Activated gamma-delta T cell treated with anti-CD3 and anti-CD28 coated beads, Interleukin-2, amount 50 U/mL, for 16 hours (primary cell): ENCODE results near the gene TMEM115.

Source experiments
- DNase-seq: peaks from one replicate; pipeline ENCODE4 v3.0.0-alpha.2; 2020; ENCODE audit warnings: low read depth

TMEM115 gene

DNA sequence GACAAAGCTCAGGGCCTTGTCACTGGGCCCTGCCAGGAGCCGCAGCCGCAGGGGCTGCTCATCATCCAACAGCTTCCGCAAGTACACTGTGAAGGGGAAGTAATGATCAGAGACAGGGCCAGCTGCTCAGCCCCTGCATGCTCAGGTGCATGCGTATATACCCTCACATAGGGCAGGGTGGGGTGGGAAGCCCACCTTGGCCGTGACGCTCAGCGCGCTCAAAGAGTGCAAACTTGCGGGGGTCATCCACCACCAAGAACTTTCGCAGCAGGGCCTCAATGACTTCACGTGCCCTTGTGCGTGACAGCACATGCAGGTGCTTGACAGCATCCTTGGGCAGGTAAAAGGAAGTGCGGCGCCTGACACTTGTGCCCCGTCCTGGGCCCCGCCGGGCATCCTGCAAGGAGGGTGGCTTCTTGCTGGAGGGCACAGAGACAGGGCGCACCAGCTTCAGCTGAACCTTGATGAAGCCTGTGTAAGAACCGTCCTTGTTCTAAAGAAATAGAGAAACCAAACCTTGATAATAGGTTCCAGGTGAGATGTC, 27.9 kb downstream of the TMEM115 start:
- no peak for DNase-seq

DNA sequence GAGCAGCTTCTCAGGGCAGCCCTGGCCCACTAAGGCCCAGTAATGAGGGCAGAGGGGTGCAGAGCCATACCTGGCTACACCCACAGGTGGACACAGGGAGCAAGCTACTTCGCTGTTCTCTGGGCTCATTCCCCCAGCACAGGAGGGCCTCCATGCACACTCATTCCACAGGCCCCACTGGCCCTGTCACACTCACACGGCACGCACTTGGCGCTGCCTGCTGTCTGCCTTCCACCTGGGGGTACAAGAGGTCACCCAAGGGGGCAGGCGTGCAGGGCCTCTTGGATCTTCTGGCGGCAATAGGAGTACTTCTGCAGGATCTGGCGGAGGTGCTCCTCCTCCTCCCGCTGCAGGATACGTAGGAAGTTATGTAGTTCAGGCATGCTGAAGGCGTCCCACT, 29.0 kb downstream of the TMEM115 start:
- no peak for DNase-seq

DNA sequence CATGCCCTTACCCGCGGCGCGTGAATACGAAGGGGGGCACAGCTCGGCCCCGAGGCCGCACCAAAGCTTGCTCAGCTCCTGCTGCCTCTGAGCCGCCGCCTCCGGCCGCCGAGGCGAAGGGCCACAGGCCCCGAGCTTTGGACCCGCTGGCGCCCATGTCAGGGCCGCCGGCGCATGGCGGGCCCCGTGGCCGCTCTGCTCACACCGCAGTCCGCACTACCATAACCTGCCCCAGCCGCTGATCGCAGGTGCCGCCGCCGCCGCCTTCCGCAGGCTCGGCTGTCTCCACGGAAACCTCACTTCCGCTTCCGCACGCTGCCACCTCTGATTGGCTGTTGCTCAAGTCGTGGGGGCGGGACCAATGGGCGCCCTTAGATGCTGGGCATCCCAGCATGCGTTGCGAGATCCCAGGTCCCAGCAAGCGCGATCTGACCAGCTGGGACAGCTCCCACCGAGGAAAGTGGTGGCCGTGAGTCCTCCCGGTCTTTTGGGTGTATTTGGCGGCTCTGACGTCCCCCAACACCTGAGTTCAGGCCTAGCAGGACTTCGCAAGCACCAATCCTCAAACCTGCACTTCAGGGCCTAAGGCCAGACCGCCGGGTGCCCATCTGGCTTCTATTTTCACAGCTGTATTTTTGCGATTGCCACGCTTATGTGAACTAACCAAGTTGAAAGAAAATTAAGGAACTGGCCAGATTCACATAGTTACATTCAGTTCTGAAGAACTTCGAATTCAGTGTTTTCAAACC, 31.2 kb downstream of the TMEM115 start, which contains the start of gene TUSC2:
TSS of gene TUSC2 (minus strand) at position 281 of the 749 bp plus-strand sequence. CDS start at position 157, 124 bp downstream.
- peak; percentile 90 for DNase-seq

DNA sequence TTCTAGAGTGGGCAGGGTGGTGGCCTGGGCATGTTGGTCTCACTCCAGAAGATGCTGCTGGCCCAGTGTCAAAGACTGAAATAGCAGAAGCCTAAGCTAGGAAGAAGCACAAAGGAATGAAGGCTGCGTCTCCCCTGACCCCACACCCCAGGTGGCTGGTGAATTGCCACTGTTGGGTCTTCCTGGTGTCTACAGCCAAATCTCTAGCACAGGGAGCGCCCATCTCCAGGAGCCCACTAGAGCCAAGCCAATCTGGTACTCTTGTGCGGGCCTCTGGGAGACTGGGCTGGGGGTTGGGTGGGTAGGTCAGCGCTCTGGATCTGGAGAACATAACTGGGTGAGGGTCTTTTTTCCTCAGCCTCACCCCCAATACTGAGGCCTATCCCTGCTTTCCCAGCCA, 32.2 kb downstream of the TMEM115 start:
- no peak for DNase-seq

DNA sequence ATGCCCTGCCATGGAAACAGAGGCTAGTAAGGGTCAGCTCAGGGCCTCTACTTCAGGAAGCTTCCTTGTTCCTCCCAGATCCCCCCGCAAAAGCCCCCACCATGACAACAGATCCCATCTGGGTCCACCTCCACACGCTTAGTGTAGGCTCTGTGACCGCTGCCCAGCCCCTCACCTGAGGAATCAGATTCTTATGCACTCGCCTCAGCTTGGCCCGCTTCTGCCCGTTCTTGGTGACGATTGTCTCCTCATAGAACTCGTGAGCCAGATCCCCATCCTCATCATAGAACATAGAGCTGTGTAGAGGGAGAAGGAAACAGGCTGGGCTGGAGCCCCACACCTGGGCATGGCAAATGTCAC, 33.2 kb downstream of the TMEM115 start:
- DNase-seq = no peak

DNA sequence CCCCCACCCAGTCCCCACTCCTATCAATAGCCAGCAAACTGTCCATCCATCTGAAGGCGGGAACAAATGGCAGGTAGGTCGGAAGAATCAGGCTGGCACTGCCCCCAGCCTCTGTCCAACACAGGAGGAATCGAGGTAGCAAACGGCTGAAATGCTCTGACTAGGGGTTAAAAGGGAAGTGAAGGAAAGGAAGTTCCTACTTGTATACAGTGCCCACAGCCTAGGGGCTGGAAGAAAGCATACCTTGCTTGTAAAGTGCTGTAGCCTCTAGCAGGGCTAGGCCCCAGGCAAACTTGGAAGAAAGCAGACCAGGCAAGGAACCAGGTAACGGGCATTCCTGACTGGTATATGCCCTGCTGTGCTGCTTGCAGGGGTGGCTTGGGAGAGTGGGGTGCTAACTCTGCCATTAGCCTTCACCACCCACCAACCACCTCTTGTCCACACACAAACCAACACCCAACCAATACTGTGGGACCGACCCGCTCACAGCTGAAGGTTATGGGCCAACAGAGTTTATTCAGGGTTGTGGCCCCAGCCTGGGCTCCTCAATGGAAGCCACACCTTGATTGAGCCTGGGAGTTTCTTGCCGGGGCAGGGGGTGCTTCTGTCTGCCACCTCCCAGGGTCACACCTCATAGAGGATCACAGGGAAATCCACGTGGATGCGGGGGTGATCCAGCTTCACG, 33.7 kb downstream of the TMEM115 start:
- no peak for DNase-seq

DNA sequence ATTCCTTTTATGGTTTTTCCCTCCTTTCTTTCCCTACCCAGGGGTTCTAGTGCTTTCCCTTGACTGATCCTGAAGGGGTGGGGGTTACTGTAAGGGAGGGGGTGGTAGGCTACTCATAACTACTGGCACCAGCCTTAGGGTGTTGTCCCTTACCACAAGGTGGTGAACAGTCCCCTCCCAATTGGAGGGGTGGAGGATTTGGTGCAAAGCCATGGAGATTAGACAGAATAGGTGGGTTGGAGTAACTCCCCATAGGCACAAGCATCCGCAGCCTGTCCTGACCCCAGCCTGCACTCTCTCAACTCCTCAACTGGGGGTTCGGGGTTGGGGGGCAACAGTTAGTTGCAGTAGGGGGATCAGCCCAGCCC, 34.2 kb downstream of the TMEM115 start:
- no peak for DNase-seq

DNA sequence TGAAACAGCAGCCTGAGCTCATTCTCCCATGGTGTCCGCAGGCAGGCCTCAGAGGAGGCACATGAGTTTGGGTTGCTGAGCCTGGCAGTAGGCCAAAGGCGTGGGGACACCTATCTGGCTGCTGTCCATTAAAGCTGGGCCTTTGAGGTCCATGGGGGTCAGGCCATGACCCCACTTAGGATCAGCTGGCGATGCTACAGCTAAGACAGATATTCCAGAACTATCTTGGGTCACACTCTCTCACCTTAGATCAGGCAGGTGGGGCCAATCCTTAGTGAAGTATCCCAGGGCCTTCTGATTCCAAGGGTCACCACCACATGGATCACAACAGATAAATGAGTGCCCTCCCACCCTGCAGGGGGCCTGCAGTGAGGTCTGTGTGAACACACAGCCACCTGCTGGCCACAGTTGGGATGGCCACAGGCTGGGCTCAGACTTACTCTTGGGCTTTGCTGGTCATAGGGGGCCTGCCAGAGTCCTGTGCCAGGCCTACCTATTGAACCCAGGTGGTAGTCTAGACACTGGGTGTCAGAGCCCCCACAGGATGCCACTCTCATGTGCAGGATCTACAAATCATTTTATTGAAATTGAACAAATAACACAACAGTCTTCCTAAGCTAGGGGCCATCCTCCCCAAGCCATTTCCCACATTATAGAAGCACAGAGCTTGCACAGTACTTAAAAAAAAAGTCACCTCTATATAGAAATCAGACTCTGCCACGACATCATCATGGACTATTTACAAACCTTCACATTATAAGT, 34.8 kb downstream of the TMEM115 start:
- peak; percentile 37 for DNase-seq

DNA sequence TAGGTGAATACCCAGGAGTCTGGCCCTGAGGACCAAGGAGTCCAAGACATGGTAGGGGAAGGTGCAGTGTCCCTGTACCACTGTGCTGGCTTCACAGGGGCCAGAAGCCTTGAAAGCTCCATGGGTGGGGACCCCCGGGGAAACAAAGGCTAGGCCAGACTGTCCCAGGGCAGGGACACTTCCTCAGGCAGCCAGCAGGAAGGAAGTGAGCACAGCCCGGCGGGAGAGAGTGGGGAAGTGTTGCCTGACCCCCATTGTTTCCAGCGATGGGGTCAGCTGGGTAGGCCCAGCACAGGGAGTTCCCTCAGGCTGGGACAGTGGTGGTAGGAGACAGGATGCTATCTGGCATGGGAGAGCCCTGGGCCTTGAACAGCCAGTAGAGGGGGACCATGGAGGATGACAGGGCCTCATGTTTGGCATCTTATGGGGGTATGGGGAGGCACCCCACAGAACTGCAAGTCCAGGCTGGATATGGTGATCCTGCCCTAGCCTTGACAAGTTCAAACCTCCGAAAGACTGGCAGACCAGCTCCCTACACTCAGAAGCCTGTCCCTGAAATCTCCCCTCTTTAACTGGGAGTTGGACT, 35.6 kb downstream of the TMEM115 start:
- no peak for DNase-seq

DNA sequence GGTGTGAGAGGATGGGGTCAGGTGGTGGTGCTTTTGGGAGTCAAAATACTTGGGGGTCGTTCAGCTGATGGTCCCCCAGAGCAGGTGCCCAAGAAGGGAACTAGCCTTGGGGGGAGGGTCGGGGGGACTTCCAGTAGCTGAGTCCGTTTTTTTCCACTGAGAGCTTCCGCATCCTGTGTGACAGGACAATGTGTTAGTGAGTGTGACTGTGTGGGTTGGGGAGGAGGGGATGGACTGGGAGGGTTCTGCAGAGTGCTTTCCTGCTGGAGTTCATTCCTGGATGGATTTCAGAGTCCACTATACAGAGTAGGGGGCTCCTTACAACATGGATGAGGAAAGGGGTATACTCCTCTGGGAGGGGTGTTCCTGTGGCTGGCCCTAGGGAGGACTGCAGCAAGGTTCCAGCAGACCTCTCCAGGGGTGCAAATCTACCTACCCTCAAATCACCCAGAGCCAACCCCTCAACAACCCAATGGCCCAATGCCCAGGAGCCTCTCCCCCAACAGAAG, 36.2 kb downstream of the TMEM115 start:
- DNase-seq = no peak

DNA sequence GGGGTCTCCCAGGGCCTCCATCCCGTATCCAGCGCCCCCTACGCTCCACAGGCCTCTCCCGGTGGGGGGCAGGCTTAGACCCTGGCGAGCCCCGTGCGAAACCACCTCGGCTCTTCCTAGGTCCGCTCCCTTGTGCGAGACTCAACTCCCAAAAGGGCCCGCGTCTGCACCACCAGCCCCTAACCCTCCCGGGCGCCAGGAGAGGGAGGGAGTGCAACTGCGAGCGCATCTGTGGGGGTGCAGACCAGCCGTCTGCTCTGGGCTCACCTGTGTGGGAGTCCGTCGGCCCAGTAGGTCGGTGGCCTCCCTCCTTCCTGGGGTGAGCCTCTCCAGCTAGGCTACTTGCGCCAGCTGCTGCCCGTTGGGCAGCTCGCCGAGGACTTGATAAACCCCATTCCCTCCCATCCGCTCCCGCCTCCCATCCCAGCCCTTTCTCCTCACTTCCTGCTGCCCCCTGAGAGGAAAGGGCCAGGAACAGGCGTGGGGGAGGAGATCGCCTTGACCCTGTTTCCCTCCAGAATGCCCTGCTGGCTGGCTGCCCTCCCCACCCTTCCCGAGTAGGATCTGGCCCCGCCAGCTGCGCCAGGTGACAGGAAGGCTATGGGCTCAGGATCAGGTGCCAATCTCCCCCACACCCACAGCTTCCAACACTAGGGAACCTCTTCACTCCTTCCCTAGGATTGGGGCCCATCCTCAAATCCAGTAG, 36.8 kb downstream of the TMEM115 start, which contains the start of gene HYAL2:
TSS of gene HYAL2 (minus strand) at position 360 of the 706 bp plus-strand sequence. CDS start 2,256 bp downstream, outside the sequence.
- no peak for DNase-seq

DNA sequence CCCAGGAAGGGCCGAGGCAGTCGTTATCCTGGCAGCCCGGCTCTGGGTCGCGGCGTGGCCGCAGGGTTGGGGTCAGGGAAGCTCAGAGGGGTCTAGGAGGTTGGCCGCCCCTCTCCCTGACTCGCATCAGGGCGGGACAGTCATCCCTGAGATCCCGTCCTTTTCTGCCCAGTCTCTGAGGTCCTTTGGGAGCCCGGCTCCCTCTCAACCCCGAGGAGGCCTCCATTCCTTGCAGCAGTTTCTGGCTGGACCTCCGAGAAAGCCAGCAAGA, 37.3 kb downstream of the TMEM115 start:
- DNase-seq = no peak

DNA sequence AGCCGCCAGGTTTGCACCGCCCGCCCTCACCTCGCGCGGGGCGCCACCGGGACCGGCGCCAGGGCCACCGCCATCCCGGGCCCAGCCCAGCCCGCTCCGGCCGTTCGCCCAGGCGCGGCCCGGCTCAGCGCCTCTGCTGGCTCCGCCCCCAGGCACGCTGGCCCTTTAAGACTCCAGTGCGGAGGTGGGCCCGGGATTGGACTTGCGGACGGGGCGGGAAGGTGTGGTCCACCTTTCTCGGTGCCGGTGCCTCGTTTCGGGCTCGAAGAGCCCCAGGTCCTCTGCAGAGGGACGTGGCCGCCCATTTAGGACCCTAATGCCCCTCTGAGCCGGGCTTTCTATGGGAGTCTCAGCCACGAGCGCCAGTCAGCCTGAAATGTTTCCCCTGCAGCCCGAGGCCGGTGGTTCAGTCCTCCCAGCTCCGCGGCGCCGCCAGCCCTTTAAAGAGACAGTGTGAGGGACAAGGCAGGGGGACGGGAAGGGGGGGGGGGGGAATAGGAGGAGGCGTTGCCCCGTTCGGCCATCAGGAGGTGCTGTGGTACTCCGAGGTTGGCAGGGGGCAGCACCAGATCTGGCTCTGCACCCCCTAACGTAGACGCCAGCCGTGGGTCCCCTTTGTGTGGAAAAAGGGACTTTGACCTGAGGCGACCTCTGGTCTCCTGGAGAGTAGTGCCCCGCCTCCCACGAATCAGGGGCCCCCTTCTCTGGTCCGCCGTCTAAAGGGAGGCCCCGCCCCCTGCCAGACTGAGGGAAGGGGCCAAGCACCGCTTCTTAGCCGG, 37.8 kb downstream of the TMEM115 start:
- DNase-seq = peak; percentile 68

DNA sequence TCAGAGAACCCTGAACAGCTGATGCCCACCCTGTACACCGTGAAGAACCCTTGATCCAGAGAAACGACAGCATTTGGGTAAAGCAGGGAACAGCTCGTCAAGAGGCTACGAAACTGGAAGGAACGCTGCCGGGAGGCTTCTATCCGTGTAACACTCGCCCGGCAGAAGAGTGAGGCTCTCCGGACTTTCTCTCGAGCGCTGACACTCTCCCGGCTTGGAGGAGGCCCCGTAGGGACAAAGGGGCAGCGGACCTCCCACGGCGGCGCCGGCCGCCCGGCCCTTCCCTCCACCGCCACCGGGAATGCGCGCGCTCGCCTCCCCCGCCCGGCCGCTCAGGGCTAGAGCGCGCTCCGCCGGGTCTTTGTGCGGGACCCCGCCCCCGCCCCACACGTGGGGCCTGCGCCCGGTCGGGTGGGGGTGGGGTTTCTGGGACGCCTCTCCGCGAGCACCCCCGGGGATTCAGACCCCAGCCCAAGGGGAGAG, 38.4 kb downstream of the TMEM115 start:
- DNase-seq = no peak

DNA sequence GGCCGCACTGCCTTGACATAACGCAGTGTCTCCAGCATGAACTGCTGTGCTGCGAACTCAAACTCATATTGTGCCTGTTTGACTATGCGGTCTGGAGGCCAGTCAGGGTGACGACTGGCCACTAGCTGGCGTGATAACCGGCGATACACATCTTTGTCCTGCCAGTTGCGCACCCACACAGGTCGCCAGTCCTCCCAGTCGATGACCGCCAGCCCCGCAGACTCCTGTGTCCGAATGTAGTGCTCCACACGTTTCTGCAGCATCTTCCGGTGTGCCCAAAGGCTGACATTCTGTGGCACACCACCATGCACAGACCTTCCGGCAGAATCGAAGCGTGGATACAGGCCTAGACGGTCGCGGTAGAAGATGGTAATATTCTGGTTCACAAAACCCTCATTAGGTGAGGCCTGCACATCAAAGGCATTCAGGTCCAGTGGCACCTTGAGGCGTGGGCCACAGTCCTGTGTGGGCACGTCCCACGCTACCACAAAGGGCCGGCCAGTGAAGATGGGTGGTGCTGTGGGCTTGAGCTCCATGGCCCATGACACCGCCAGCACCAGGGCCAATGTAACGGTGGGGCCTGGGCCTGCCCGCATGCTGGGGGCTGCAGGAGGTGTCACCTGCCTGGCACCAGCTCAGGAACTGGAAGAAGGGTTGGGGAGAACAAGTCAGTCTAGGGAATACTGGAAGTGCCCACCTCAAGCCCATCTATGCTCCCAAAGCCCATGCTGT, 39.3 kb downstream of the TMEM115 start:
- no peak for DNase-seq

DNA sequence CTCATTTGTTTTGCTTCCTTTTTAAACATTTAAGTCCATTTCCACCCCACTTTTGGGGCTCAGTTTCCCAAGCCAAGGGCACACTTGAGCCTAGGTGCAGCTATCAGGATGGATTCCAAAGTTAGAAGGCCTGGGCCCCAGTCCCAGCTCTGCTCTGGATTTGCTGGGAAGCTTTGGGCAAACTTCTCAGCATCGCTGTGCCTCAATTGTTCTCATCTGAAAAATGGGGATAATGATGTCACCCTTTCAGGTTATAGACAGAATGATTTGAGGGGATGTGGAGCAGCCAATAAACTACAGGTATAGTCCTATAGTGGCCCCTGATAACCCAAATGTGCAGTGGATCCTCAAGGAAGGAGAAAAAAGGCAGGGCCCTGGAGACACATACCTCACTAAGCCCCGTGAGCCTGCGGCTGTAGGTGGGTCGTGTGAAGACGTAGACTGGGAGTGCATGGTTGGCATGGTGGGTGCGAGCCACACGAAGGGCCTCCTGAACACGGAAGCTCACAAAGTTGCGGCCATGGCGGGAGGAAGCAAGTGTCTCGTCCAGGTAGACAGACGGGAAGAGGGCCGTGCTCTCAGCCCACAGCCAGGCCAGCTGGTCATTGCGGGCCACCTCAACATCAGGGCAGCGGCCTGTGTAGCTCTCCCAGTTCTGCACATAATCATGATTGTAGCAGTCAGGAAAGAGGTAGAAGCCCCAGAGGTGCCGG, 40.0 kb downstream of the TMEM115 start:
- DNase-seq = no peak

DNA sequence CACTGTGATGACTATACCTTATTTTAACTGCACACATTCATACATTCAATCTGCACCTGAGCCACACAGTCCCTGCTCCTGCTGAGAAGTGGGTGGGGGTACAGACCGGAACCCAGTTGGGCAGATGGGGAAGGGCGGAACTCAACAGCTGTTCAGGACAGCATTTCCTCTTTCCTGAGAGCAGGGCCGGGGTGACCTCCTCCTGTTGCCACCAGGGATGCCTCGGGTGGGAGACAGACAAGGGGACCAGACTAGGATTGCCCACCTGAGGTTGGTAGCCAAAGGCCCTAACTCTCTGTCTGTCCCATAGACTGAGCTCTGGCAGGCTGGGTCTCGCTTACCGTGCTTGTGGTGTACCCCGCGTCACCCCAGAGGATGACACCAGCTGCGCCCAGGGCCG, 40.7 kb downstream of the TMEM115 start:
- DNase-seq = no peak

DNA sequence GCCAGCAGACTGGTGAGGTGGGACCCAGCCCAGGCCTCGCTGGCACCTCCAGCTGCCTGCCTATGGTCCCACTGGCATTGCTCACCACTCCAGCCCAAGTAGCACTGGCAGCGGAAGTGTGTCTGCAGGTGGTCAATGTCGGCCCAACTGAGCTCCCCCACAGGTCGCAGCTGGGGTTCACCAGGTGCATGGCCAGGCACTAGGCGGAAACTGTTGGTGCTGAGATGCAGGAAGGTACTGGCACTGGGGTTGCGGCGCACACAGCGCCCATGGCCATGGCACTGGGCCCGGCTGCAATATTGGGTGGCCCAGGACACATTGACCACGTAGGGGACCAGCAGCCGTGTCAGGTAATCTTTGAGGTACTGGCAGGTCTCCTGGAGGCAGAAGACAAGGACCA, 41.2 kb downstream of the TMEM115 start:
- DNase-seq = no peak

DNA sequence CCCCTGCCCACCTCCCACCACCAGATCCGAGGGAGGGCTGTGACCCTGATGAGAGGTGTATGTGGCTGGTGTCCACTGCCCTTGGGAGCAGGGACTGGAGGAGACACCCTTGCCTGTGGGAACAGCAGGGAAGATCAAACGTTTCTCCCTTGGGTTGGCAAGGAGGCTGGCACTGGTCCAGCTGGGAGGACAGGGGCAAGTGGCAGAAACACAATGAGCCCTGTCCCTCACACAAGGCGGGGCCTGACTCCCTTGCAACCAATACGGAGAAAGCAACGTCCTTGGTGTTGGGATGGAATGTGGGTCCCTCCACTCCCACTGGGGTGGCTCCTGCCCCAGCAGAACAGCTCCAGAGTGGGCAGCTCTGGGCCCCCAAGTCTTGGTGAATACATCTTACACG, 42.0 kb downstream of the TMEM115 start:
- no peak for DNase-seq
